Endothelial cell of hepatic sinusoid (primary cell): ENCODE results near the gene CHIT1.

Source experiments
- in situ Hi-C: cut with HindIII; loops from 2 replicates; pipeline ENCODE4 v1.10.0; 2017; ENCODE audit warnings: low sequenced_read_pairs

The CHIT1 gene

DNA sequence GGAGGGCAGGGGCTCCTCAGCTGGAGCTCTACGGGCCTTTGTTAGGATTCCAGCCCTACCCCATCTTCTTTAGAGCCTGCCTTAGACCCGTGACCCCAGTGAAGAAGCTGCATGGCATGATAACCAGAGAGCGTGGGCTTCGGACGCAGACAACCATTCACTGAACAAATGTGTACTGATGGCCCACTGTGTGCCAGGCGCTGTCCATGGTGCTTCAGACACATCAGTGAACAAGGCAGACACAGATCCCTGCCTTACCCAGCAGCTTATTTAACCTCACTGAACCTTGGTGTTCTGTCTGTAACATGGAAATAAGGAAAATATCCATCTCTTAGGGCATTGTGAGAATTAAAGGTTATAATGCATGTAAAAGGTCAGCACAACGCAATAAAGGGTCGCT, 9.5 kb downstream of the CHIT1 start:
- in situ Hi-C loops: no loop called here

DNA sequence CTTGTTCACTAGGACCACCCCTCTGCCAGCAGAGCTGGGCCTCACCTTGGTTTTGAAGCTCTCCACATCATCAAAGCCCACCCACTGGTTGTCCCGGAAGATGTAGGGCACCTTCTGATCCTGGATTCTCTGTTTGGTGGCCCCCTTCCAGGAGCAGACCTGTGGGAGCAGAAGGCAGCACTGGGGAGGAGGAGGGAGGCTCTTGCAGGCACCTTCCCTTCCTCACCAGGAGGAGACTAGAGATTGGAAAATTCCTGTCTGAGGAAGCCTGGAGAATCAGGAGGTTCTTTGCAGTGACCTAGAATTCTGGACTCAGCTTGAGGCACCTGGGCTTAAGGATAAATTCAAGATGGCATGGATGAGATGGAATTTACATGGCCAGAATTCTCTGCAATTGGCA, 10.3 kb downstream of the CHIT1 start:
- in situ Hi-C loops: no loop called here

DNA sequence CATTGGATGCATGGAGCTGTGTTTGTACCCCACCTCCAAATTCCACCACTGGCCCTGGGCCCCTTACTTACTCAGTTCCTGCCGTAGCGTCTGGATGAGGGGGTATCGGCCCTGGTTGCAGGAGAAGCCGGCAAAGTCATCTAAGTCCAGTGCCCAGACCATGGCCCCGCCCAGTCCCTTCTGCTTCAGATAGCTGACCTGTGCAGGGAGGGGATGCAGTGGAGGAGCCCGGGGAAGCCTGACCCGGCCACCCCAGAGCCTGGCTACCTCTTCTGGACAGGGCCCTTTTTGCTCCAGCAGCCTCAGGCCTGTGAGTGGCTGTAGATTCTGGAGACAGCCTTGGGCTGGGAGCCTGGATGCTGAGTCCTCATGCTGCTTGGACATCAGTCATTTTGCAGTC, 11.8 kb downstream of the CHIT1 start:
- in situ Hi-C loops: no loop called here

DNA sequence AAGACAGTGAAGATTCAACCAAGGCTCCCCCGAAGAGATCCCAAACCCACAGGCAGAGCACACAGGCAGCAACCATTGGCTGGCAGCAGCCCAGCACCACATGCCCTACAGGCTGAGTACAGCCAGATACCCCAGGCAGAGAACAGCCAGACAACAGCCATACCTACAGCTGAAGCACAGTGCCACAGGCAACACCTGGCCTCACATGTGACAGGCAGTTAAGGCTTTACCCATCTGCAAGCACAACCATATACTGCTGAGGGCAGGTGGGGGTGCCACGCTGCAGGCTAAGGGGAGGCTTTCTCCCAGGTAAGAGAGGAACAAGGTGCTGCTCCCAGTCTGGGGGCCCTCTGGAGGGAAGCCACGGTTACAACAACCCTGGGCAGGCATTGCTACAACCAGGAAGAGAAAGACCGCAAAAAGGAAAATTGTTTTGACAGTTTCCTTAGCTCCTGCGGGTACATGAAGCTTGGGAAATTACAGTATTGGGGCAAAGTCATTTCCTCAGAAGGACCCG, 12.3 kb downstream of the CHIT1 start:
- in situ Hi-C loops: no loop called here

DNA sequence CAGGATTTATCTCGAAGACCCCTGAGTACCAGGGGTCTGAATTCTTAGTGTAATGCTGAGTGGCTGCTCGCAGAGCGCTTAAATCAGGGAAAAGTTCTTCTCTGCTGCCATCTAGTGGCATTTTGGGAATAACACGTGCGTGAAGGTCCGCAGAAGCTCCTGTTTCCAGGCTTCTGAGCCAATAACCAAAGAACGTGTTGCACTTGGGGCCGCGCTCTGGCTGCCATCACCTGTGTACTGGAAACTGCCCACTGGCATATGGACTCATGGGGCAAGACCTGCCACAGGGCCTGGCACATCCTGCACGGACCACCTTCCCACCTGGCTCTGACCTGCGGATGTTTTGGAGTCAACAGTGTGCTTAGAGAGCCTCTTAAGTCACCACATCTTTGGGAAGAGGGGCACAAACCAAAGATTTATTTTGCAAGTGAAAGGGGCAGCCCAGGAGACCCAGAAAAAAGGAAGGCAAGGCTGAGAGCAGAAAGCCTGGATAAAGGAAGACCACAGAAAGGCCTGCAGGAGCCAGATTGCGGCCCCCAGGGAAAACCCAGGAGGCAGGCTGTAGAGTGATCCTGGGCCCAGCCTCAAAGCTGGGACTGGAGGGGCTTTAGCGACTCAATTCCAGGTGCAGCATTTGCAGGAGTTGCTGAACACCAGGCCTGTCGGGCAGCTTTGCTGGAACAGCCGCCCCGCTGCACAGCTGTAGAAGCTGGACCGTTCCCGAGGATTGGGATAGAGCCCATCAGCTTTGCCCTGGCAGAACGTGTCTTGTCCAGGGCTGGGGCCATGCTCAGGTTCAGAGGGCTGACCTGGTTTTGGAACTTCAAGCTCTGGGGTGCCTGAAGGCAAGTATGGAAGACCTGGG, 13.0 kb downstream of the CHIT1 start:
- in situ Hi-C loops: no loop called here

DNA sequence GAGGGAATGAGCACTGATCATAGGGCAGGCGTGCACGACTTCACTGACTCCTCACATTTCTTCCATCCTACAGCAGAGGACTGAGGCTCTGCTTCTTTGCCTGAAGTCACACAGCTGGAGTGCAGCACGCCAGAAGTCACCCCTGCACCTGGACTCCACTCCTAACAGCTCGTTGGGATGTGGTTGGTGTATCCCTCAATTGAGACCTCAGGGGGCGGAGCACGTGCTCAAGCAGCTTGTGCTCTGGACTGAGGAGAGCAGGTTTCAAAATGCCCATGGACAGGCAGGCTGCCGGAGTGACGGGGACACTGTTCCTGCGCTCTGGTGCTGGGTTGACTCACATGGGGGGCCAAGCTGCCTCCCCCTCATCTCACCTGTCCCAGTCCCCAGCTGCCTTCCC, 13.9 kb downstream of the CHIT1 start:
- in situ Hi-C loops: no loop called here

DNA sequence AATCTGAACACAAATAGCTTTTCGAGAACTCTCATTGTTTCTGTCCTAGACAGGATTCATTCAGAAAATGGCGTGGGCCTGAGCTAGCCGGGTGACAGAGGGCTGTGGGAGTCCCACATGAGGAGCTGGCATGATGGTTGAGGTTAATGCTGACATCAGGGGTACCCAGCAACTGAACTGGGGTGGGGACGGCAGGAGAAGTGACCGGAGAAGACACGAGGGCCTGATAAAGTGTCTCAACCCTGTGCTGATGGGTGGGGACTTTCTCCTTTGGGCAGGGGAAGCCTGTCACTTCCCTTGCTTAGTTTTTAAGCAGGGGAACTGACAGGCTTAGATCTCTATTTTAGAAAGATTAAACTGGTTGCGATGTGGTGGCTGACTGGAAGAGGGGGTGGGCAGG, 14.6 kb downstream of the CHIT1 start:
- in situ Hi-C loops: loop anchor here (5.0 kb wide), 1 partner anchor 178 kb away; no protein-coding TSS in a partner anchor

DNA sequence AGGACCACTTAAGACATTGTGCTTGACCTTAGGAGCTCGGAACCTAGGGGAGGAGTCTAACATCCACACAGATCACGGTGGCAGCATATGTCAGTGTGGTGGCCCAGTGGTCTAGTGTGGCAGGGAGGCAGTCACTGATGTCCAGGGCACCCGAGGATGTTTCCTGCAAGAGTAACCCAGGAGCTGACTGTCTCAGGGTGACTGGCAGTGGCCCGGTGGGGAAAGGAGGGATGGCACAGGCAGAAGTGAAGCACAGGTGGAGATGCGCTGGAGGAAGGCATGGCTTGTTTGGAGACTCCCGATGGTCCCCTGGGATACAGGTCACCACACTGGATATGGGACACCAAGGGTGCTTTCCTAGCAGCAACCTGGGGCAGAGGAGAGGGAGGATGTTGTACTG, 16.3 kb downstream of the CHIT1 start:
- in situ Hi-C loops: loop anchor here (5.0 kb wide), 1 partner anchor 176 kb away; no protein-coding TSS in a partner anchor

DNA sequence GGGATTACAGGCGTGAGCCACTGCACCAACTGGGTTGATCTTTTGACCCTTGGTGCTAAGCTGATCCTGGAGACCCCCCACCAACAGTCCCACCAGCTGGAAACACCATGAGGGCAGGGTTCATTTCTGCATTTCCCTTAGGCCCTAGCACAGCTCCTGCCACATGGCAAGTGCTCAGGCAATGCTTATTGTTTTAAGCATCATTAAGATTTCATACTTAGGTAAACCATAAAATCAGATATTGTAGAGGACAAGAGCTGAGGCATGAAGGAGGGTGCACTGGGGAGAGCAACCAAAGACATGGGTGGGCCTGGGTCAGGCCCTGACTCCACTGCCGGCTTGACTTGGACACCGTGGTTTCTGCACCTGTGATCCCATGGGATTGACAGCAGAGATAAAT, 17.7 kb downstream of the CHIT1 start:
- in situ Hi-C loops: loop anchor here (5.0 kb wide), 1 partner anchor 175 kb away; no protein-coding TSS in a partner anchor

DNA sequence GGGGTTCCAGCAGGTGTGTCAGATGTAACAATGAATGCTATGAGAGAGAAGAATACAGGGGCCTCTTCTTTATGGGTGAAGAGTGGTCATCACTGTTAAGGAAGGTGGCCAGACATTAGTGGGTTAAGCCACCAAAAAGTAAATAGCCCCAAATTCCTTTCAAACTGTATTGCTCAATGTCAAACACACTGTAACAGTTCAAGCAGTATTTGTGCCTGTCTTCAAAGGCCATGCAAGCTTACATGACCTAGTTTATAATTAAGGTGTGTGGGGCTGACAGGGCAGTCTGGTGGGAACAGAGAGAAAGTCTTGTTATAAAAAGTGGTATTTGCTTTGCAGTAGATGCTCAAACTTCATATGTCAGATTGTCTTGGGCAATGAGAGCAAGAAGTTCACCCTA, 18.5 kb downstream of the CHIT1 start:
- in situ Hi-C loops: loop anchor here (5.0 kb wide), 1 partner anchor 174 kb away; no protein-coding TSS in a partner anchor

DNA sequence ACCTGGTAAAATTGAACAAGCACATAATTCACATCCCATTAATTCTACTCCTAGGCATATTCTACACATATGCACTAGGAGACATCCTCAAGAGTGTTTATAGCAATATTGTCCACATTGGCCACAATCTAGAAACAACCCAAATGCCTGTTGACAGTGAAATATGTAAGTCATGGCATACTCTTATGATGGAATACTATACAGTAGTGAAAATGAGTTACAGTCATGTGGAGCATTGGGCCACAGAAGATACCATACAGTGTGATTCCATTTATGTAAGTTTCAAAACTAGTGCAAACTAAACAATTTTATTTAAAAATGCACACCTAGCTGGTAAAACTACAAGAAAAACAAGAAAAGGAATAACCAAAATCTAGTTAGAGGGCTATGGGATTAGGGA, 19.1 kb downstream of the CHIT1 start:
- in situ Hi-C loops: loop anchor here (5.0 kb wide), 1 partner anchor 173 kb away; no protein-coding TSS in a partner anchor

DNA sequence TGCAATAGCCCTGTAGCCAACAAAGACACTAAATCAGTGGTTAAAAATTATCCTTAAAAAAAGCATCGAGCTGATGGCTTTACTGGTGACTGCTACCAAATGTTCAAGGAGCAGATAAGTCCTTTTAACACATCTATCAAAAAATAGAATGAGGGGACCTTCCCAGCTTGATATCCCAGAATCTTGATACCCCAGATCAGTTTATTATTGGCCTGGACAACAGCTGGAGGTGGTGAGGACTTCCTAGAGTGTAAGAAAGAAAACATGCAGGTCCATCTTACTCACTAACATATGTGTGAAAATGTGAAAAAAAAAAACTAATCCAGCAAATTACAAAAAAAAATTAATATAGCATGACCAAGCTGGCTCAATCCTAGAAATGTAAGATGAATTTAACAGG, 21.3 kb downstream of the CHIT1 start:
- in situ Hi-C loops: no loop called here

DNA sequence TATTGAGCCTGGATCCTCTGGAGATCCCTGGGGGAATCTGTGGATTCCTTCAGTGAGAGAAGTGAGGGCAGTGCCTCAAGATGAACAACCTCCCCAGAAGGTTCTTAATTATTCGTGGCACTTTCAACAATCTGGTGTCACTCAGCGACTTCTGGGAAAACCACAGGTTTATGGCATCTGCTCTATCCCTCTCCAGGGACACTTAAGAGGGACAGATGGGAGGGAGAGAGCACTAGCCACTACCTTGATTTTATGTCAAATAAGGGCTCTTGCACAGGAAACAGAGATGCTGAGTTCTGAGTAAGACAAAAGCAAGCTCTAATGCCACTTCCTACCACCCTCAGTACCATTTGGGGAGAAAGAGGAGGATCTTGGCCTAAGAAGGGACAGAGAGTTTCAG, 21.7 kb downstream of the CHIT1 start:
- in situ Hi-C loops: no loop called here

DNA sequence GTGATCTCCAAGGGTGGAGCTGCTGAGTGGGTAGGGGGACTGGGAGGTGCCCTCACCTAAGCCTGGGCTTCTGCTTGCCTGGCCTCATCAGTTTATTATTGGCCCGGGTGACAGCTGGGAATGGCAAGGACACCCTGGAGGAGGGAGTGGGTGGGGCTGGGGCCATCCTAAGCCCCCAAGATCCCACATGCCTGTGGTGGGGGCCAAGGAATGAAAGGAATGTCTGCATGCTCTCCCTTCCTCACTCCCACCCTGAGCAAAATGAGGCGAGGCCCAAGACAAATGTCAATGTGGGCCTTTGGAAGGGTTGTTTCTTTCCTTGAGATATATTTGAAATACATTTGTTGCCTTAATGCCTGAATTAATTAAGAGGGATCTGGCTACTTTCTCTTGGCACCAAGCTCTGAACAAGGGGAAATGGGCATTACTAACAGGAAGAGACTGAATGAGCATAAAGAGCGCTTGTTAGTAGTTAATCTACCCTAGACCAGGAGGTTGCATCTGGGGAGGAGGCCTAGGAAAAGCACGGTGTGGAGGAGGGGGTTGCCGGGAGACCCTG, 23.3 kb downstream of the CHIT1 start:
- in situ Hi-C loops: no loop called here

DNA sequence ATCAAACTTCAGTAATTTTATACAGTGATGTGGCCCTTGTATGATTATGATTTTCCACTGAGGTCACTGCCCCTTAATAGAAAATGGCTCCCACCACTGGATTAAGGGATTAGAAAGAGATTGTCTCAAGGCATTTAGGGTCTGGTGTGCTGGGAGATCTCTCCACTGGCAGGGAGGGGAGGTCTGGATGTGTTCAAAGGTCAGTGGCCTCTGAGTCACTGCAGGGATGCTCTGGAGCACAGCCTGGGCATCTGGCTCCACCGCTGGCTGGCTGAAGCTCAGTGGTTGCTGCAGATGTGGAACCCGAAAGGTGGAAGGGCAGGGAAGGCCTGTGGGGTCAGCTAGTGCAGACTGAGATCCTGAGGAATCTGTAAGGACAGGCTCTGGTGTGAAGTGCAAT, 24.7 kb downstream of the CHIT1 start:
- in situ Hi-C loops: loop anchor here (5.0 kb wide), 1 partner anchor 42 kb away; no protein-coding TSS in a partner anchor

DNA sequence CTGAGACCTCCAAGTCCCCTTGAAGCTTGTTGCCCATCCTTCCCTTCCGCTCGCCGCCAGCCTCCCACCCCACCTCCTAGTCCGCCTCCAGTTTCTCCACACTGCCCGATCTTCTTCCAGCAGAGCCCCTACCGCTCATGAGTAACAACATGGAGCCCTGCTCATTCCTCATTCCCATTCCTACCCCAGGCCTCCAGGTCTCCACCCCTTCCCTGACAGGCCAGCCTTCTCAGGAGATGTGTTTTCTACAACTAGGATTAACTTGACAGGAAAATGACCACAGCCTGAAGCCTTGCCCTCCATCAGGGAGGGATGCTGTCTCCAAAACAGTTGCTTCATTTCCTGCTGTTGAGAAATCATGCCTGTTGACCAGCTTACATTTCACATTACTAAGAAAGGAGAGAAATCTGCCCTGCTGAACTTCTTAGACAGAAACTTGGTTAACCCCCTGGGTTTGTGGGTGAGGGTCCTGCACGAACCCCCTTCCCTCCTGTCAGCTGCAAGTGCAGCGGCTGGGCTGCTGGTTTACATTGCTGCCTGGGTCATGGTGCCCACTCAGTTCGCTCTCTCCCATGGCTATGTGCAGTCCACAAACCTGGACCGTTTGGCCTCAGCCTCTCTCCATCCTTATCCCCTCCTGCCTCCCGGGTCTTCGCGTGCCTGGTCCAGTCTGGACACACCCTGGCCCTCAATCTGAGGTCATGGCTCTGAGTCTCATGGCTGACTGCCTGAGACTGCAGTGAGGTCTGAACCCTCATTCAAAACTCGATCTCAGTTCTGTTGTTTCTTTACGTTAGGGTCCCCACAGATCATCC, 26.8 kb downstream of the CHIT1 start:
- in situ Hi-C loops: loop anchor here (5.0 kb wide), 1 partner anchor 40 kb away; no protein-coding TSS in a partner anchor

DNA sequence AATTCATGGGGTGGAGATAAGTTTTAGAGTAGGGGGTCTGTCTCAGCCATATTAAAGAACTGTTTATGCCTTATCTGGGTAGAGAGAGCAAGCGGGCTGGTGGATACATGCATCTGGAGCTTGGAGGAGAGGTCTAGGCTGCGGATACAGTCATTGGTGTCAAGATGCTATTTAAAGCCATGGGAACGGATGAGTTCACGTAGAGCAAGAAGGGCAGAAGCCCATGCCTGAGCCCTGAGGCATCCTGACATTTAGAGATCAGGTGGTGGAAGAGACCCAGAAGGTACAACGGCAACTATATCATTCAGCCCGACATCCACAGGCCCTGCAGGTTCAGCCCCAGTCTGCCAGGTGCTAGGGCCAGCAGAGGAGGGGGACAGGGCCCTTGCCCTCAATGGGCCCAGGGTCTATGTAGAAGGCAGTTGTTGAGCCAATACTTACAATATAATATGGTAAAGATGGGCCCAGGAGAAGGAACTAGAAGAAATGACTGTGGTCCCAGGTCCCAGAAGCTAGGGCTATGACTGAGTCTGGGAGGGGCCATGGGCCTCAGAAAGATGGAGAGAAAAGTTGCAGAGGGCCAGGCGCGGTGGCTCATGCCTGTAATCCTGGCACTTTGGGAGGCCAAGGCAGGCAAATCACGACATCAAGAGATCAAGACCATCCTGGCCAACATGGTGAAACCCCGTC, 27.8 kb downstream of the CHIT1 start:
- in situ Hi-C loops: loop anchor here (5.0 kb wide), 1 partner anchor 39 kb away; no protein-coding TSS in a partner anchor

DNA sequence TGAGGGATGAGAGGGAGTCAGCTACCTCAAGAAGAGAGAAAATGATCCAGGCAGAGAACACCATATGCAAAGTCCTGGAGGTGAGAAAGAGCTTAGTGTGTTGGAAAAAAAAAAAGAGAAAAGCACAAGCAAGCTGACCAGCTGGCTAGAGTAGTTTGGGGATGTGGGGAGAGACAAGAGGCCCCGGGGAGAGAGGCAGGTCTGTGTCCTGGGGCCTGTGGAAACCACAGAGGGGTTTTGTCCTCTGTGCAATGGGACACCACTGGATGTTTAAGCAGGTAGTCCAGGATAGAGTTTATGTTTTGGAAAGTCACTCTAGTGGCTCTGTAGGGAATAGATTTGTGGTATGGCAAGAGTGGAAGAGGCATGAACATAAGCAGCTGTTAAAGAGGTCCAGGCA, 28.6 kb downstream of the CHIT1 start:
- in situ Hi-C loops: loop anchor here (5.0 kb wide), 1 partner anchor 39 kb away; no protein-coding TSS in a partner anchor

DNA sequence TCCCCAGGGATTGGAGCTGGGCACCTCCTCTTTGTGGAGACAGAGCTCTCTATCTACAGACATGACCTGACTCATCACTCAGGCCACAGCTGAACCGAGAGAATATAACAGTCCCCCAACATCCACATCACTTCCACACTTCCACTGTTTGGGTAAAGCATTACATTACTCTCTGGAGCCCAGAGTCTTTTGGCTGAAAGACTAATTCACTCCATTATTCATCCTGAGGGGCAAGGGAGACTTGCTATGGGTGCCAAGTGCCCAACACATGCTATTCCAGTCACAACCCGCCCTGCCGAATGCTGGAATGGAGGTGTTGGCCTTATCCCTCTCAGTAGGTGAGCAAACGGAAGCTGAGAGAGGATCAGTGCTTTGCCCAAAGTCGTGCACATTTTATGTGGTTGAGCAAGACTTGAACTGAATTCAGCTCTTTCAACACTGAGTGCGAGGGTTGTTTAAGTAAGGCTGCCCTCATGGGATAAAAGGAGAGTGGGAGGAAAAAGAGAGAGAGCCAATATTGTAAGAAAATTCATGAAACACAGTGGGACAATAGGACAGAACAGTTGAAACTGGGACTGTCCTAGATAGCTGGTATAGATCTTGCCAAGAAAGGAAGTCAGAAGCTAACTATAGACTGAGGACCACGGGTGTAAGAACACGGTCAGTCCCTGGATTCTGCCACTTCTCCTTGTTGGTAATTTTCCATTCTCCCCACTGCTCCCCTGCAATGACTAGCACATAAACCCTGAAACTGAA, 29.5 kb downstream of the CHIT1 start:
- in situ Hi-C loops: loop anchor here (5.0 kb wide), 1 partner anchor 38 kb away; no protein-coding TSS in a partner anchor

DNA sequence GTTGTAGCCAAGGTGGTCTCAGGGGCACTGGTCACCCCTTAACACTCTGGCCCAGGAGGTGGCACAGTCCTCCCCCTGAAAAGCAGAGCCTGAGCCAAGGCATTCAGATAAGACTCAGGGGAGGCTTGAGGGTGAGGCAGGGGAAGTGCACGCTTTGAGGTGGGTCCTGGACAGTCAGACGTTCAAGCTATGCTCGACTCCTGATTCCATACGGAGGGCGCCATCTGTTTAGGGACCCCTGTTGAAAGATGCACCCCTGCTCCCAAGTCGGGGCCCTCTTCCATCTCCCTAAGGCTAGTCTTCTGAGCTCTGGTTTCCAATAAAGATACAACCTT, 30.0 kb downstream of the CHIT1 start:
- in situ Hi-C loops: no loop called here
